D721Med (cell line): ENCODE measurements around the gene PLXNB1.
A peak's percentile ranks its signal among the peaks of the same experiment; 100 is the strongest.
"Not testable (repeated sequence)": the region's sequence is repeated elsewhere in the genome, so short reads cannot be mapped to it uniquely, and the experiment has no call there.

Source experiments
- DNase-seq: peaks from one replicate; pipeline ENCODE4 v3.0.0; 2011; ENCODE audit warnings: low spot score; ENCODE audit not compliant: insufficient read length
- FAIRE-seq: peaks from 2 replicates; lab custom pipeline; 2011; peaks lifted over from hg19 to GRCh38; lab: Jason Lieb, UNC
- TF ChIP-seq, protein P1 (sequence below): IDR thresholded peaks from 2 replicates; pipeline ENCODE4 v1.5.1; 2012; ENCODE audit warnings: mild to moderate bottlenecking, control low read depth; ENCODE audit not compliant: insufficient read depth; ENCODE audit errors: missing control alignments

The PLXNB1 gene

GRCh38 chr3:48405343-48405881, 24.5 kb downstream of the PLXNB1 start:
- no peak for FAIRE-seq
- TF ChIP-seq, protein P1, sequence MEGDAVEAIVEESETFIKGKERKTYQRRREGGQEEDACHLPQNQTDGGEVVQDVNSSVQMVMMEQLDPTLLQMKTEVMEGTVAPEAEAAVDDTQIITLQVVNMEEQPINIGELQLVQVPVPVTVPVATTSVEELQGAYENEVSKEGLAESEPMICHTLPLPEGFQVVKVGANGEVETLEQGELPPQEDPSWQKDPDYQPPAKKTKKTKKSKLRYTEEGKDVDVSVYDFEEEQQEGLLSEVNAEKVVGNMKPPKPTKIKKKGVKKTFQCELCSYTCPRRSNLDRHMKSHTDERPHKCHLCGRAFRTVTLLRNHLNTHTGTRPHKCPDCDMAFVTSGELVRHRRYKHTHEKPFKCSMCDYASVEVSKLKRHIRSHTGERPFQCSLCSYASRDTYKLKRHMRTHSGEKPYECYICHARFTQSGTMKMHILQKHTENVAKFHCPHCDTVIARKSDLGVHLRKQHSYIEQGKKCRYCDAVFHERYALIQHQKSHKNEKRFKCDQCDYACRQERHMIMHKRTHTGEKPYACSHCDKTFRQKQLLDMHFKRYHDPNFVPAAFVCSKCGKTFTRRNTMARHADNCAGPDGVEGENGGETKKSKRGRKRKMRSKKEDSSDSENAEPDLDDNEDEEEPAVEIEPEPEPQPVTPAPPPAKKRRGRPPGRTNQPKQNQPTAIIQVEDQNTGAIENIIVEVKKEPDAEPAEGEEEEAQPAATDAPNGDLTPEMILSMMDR = no peak
- DNase-seq = peak; percentile 18

DNA sequence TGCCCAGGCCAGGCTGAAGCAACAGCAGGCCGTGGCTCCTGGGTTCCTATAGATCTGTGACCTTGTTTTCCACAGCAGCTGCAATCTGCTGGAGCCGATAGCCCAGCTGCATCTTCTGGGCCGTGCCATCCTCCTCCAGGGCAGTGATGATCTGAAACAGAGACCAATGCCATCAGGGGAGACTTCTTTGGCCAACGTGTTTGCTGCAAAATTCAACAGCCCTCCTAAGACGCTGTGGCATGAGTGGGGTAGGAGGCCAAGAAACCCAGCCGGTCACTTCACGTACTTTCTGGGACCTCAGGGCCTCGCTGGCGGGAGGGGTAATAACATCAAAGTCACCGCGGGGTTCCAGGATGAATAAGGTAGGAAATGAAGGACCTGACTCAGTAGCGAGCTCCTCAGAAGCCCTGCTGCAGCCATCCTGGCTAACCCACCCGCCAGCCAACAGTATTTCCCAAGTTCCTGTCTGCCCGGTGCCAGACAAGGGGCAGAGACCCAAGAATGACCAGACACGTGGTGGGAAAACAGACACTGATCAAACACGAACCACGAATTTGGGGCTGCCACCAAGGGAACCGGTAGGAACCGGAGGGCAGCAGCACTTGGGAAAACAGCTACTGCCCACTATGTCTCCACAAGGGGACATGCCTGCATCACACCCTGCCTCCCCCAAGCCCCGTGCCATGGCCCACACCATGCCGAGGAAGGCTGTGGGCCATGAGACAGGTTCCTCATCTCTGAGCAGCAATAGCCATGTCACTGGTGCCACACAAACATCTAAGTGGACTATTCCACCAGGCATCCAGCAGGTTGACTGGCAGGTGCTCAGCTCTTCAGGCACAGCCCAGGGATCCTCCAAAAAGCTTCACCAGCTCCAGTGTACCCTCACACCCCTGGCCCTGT, 25.2 kb downstream of the PLXNB1 start:
- FAIRE-seq (no peak), DNase-seq (no peak)
- TF ChIP-seq, protein P1 = no peak

DNA sequence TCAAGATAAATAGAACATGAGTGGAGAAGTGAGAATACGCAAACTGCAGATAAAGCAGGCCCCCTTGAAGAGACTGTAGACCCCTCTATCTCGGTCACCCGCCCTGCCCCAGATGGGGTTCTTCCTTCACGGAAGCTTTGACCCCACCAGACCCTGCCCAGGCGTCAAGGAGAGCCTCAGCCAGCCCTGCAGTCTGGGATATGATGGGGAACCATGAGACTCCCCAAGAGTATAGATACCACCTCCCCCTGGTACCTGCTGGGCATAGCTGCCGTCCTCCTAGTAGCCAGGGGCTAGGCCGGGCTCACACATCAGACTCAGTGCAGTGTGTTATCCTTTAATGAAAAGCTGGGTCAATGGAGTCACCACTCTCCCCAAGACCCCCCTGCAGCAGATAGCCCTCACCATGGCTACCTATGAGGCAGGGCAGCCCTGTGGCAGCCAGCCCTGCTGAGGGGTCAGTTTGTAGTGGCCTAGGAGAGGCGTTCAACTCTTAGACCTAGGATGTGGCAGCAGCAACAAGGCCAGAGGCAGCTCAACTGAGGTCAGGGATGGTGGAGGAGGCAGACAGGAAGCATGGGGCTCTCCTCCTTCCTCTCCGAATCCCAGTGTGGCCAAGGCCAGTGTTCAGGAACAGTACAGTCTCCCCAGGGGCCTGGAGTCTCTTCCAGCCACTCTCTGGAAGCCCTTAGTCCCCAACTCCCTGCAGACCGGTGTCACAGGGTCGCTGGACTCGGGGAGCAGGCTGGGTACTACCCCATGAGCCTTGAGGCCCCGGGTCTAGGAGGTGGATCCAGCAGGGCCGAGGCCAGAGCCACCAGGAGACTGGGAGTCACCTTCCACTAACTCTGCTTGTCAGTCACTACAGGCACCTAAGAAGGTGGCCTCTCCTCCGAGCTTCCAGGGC, 26.1 kb downstream of the PLXNB1 start:
- FAIRE-seq (no peak), DNase-seq (peak; percentile 14)
- TF ChIP-seq, protein P1 = no peak

DNA sequence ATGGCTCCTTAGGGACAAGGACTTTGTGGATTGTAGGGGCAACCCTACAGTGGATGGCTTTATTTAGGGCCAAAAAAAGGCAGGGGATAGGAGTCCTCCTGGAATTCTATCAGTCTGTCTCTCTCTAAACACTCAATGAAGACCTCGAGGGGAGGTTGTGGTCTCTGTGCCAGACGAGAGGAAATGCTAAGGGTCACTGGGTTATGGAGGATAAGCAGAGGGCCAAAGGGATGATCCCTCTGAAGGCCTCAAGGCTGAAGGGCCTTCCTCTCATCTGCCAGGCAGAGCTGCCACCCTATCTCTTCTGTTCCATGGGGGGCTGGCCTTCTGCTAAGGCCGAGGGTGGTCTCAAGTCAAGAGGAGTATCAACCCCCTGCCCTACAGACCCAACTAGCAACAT, 27.0 kb downstream of the PLXNB1 start:
- TF ChIP-seq, protein P1 = no peak
- FAIRE-seq (no peak), DNase-seq (no peak)

- DNase-seq (peak; percentile 13), FAIRE-seq (no peak)
- TF ChIP-seq, protein P1 = no peak
Observed at GRCh38 chr3:48402281-48402732, 27.6 kb downstream of the PLXNB1 start.

GRCh38 chr3:48401434-48401901, 28.4 kb downstream of the PLXNB1 start:
- not testable (repeated sequence) for FAIRE-seq, DNase-seq
